Effector CD4-positive, alpha-beta T cell (primary cell): ENCODE data around the gene SDCBP2.
"Not testable (repeated sequence)": the region's sequence is repeated elsewhere in the genome, so short reads cannot be mapped to it uniquely, and the experiment has no call there.

Experiments
- DNase-seq: peaks from one replicate; pipeline ENCODE4 v3.0.0-alpha.2; 2020

The SDCBP2 gene

DNA sequence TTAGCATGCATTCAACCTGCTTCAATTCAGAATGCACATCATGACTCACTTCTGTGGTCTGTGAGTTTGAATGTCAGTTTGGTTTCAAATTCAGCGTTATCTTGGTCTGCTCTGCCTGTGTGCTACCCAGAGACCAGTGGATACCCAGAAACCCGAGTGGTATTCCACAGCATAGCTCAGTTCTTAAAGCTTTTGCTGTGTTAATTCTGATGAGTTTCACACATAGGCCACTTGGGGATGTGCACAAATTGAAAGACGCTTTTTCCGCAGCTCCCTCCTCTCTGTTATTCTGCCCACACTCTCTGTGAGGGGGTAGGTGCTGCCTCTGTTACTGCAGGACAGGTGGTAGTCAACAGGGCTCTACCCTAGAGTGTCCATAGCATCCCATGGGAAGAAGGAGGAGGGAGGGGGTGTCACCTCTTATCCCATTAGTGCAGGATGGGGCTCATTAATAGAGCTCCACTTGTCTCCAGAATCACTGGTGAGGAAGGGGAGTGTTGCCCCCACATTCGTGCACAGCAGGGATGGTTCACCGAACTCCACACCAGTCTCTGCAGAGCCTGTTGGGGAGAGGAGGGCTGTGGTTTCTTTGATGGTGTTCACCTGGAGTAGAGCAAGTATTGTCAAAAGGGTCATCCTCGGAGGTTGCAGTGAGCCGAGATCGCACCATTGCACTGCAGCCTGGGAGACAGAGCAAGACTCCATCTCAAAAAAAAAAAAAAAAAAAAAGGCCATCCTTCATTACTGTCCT is 29.2 kb upstream of the SDCBP2 start:
- DNase-seq = no peak

DNA sequence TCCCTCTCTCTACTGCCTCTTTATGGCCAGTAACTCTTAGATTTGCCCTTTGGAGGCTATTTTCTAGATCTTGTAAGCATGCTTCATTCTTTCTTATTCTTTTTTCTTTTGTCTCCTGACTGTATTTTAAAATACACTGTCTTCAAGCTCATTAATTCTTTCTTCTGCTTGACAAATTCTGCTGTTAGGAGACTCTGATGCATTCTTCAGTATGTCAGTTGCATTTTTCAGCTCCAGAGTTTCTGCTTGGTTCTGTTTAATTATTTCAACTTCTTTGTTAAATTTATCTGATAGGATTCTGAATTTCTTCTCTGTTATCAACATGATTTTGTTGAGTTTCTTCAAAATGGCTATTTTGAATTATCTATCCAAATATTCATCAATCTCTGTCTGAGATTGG is 25.0 kb upstream of the SDCBP2 start:
- DNase-seq = no peak

DNA sequence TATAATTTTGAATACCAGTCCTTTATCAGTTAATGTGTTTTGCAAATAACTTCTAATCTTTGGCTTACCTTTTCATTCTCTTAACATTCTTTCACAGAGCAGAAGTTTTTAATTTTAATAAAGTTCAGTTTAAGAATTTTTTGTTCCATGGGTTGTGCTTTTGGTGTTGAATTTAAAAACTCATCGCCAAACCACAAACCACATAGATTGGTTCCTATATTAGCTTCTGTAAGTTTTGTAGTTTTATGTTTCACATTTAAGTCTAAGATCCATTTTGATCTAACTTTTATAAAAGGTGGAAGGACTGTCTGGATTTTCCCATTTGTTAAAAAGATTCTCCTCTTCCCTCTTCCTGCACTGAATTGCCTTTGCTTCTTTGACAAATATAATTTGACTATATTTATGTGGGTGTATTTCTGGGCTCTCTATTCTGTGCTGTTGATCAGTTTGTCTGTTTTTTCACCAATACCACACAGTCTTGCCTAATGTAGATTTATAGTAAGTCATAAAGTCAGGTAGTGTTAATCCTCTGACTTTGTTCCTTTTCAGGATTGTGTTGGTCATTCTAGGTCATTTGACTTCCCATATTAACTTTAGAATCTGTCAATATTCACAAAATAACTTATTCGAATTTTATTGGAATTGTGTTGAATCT is 17.5 kb upstream of the SDCBP2 start:
- DNase-seq = no peak

DNA sequence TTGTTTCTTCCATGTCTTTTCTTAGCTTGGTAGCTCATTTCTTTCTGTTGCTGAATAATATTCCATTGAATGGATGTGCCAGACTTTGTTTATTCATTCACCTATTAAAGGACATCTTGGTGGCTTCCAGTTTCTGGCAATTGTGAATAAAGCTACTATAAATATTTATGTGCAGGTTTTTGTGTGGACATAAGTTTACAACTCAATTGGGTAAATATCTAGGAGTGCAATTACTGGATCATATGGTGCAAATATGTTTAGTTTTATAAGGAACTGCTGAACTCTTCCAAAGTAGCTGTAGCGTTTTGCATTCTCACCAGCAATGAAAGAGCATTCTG is 16.8 kb upstream of the SDCBP2 start:
- no peak for DNase-seq

DNA sequence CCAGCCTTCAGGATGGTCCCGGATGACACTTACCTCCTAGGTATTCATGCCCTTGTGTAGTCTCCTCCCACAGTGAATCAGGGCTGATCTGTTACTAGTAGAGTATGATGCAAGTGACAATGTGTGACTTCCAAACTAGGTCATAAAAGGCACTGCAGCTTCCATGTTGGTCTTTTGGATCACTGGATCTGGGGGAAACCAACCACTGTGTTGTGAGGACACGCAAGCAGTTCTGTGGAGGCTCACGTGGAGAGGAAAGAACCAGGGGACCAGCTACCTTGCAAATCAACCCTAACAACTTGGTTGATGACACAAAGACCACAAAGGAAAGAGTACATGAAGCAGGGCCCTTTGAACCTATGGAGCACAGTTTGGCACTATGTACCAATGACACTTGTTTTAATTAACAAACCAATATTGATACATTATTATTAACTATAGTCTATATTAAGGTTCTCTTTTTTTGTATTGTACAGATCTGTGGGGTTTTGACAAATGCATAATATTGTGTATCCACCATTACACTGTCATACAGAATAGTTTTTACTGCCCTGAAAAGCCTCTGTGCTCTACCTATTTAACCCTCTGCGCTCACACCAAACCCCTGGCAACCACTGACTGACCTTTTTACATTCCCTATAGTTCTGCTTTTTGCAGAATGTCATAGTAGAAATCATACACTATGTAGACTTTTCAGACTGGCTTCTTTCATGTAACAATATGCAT is 16.3 kb upstream of the SDCBP2 start:
- no peak for DNase-seq

DNA sequence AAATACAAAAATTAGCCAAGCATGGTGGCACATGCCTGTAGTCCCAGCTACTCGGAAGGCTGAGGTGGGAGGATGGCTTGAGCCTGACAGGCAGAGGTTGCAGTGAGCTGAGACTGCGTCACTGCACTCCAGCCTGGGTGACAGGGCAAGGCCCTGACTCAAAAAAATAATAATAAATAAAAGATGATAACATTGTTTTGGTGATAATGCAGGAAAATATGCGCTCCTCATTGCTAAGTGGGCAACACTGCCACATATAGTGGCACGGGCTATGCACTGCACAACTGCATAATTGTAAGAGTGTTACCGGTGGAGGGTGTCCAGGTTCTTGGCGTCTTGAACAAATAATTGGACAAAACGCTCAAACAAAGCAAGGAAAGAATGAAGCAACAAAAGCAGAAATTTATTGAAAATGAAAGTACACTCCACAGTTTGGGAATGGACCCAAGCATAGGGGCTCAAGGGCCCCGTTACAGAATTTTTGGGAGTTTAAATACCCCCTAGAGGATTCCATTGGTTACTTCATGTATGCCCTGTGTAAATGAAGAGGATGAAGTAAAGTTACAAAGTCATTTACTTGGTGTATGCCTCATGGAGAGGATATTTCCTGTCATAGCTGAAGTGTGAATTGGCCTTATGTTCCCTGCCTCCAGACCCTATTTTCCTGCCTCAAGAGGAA is 14.6 kb upstream of the SDCBP2 start:
- not testable (repeated sequence) for DNase-seq

DNA sequence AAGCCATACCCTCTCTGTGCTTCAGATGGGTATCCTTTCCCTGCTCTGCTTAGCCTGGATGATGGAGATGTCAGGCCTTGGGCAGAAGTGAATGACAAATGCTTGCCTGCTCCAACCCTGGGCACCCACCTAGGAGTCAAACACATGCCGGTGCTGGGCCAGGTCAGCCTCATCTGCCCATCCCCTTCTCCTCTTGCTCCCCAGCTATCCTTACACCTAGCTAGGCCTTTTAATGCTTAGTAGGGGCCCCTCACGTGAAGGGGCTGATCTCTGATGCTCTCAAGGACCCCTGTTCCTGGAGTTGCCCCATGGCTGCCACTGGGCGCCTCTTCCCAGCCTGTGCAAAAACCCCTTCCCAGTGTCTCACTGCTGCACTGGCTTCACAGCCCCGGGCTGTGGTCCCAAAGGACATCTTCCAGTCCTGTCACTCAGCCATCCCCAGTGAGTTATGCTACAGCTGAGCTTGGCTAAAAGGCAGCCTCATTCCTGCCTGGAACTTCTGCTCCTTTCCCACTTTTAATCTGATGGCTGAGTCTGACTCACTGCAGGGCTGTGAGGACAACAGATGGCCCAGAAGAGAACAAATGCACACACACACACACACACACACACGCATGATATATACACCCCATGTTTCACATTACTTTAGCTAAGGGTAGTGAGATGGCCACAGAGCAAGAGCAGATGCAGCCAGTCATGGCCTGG is 12.8 kb upstream of the SDCBP2 start:
- DNase-seq = no peak

DNA sequence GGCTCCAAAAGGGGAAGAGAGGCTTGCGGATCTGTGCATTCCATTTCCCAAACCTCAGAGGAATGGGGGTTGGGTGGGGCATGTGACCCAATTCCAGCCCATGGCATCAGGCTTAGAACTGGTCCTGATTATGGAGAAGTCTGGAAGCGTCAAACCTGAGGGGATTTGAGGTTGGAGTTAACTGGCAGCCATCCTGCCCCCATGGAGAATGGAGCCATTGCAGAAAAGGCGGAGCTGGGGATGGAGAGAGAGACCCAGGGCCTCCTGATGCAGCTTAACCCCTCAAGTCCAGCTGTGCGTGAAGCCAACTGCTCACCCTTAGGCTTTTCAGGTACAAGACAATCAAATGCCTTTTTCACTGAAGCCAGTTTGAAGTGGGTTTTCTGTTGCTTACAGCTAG is 9.9 kb upstream of the SDCBP2 start:
- no peak for DNase-seq

DNA sequence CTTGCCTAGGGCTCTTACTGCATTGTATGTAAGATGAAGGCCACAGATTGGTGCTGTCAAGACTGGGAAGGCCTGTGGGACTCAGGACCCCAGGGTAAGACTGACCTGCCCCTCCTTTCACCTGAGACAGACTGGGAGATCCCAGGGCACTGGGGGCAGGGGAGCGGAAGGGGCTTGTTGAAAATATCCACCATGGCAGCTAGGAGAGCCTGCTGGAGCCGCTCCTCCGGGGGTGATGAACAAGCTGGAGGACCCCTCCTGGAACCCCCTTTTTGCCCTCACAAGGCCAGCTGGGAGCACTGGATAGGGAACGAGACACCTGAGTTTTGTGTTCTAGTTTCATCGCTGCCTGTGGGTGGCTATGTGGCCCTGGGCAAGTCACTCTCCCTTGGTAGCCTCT is 9.2 kb upstream of the SDCBP2 start:
- no peak for DNase-seq

DNA sequence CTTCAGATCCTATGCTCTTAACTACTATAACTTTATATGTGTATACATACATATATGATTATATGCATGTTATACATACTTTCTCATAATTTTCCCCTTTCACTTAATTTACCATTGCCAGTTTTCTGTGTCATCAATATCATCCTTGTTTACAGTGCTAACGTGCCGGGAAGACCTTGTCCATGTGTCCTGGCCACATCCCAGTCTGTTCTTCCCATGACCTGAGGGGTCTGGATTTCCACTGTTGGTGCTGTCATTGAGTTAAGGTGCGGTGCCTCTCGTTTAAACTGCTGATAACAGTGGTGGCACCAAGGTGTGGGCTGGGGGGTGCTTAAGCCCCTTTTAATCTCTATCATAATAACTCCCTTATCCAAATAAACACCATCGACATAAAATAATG is 8.5 kb upstream of the SDCBP2 start:
- no peak for DNase-seq

DNA sequence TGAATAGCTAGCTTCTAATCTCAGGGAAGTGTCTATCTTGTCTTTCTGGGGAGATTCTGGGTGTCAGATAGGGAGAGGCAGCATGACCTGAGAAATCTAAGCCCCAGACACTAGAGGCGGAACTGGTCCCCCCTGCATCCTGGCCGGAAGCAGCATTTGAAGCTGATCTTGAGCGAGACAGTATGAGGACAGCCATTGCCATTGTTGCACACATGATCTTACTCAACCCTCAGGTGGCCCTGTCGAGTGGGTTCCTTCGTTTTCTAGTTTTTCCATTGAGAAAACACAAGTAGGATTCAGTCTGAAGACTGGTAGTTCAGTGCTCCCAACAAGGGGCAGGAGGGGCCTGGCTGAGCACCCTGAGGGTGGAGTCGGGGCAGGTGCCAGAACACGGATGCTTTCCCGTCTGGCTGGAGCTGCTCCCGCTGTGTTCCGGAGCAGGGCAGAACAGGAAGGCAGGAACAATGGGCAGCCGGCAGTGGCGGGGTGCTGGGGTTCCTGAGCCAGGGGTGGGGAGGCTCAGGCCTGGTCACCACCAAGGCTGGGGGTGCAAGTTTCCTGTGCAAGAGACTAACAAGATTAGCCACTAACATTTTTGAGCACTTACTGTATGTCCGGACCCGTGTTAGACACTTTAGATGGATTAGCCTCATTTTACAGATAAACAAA is 7.9 kb upstream of the SDCBP2 start:
- DNase-seq = no peak

DNA sequence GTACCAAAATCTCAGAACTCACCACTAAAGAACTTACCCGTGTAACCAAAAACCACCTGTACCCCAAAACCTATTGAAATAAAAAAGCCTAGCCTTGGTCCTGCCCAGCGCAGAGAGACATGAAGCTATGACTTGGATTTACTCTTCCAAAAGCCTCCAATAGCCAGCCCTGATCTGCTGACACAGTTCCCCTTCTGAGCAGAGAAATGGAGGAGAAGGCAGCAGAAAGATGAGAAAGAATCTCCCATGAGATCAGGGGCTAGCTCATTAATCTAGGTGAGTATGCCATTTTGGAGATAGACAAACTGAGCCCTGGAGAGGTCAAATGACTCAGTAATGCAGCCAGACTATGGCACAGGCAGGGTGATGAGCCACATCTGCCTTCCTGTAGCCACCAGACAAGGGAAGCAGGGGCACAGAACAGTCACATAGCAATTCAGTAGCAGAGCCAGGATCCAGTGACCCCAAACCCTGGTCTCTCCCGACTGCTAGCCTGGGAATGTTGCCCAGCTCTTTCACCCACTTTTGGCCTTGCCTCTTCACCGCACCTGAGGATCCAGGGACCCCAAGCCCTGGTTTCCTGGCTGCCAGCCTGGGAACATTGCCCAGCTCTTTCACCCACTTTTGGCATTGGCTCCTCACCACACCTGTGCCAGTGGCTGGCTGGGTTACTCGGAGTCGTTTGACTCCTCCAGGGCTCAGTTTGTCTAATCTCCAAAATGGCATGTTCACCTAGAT is 7.2 kb upstream of the SDCBP2 start:
- DNase-seq = no peak

DNA sequence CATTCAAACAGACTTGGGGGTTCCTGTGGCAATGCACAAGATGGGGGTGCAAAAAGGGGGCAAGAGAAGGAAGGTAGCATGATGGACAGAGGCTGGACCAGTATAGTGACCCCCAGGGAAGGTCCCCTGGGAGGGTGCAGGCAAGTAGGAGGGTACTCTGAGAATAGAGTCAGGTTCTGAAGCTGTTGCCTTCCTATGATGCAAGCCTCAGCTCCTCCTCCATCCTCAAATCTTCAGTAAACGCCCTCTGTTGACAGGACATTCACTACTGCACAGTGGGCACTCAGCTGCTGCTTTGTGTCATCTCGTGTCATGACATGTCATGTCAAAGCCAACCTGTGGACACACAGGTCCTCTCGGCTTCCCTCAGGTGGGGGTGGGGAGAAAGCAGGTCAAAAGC is 5.8 kb upstream of the SDCBP2 start:
- no peak for DNase-seq

DNA sequence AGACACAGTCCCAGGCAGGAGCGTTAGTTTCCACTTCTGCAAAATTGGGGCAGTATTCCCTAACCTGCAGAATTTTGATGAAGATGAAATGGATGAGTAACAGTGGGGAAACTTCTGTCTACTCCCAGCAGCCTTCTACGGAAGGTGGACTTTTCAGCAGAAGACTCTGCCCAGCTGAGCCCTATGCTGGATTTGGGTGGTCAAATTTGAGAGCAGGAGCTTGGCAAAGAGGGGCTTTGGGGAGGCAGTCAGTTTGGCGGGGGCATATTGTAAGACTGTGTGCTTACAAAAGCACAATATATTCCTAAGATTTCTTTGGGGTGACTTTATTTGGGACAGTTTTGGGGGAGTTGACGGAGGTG is 5.4 kb upstream of the SDCBP2 start:
- DNase-seq = no peak

DNA sequence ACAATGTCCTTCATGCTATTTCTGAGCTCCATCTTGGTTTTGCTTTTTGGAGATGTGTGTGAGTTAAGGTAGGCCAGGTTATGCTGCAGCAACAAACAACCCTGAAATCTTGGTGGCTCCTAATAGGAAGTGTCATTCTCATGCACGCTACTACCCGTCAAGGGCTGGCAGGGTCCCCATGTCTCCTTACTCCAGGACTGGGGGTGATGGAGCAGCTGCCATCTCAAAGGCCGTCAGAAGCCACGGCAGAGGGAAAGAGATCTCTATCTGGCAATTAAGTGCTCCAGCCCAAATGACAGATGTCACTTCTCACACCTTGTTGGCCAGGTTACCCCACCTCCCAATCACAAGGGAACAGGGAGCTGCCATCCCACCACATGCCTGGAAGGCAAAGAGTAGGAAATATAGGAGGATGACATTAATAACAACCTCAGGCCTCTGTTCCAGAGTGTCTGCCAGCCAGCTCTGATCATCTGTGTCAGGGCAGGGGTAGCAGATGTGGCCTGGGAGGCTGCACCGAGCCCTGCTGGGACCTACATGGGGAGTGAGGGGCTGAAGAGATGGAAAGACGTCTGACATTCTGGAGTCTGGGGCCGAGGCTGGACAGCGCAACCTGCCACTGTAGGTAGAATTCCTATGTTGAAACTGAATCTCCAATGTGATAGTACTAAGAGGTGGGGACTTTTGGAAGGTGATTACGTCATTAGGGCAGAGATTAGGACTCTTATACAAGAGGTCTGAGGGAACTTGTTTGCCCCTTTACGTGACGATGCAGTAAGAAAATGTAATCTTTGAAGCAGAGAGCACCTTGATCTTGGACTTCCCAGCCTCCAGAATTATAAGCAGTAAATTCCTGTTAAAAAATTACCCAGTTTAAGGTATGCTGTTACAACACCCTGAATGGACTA is 4.8 kb upstream of the SDCBP2 start:
- DNase-seq = no peak

DNA sequence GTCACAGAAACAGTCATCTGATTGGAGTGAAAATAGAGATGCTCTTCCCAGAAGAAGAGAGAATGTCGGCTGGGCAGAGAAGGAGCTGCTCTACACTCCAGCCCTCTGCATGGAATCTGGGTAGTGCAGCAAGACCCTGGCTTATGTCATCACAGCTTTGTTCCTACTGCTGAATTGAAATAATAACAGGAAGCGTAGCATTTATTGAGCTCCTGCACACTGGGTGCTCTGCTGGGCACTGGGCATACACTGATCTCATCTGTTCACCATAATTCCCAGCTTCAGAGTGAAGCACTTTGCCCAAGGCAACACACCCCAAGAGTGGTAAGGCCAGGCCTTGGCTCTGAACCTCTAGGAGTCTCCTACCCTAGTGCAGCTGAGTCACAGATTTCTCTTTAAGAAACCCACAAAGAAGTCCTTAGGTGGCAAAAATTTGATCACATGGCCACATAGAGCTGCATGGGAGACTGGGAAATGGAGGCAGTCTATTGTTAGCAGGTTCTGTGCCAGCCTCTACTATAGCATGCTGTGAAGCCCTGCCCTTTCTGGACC is 3.9 kb upstream of the SDCBP2 start:
- DNase-seq = no peak

DNA sequence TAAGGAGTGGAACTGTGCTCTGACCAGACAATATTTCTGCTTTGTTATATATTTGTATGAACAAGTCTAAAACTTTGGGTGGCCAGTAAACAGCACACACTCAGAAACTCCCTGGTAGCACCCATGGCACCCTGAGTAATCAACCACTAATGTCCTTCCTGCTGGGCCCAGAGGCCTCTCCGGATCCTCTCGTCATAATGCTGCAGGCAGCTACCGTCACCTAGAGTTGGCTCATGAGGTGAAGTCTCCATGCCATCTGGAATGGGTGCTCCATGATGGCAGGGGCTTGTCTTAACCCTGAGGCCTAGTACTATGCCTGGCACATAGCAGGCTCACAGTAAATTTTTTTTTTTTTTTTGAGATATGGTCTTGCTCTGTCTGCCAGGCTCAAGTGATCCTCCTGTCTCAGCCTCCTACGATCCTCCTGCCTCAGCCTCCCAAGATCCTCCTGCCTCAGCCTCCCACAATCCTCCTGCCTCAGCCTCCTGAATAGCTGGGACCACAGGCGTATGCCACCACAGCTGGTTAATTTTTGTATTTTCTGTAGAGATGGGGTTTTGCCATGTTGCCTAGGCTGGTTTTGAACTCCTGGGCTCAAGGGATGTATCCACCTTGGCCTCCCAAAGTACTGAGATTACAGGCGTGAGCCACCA is 3.0 kb upstream of the SDCBP2 start:
- DNase-seq = no peak

DNA sequence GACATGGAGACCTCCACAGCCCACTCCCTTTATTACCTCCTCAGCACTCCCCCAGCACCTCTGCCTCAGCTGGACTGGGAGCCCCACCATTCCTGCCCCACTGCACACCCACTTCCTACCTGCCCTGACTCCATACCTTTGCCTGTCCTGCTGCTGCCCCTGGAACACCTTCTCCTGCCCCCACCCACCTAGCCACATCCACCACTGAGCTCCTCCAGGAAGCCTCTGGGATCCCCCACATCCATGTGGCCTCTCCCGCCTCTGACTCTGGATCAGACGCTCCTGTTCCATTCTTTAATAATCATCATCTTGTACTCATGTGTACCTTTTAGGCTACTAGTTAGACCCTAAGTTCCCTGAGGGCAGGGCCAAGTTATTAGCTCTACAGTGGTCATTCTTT is 2.2 kb upstream of the SDCBP2 start:
- no peak for DNase-seq

DNA sequence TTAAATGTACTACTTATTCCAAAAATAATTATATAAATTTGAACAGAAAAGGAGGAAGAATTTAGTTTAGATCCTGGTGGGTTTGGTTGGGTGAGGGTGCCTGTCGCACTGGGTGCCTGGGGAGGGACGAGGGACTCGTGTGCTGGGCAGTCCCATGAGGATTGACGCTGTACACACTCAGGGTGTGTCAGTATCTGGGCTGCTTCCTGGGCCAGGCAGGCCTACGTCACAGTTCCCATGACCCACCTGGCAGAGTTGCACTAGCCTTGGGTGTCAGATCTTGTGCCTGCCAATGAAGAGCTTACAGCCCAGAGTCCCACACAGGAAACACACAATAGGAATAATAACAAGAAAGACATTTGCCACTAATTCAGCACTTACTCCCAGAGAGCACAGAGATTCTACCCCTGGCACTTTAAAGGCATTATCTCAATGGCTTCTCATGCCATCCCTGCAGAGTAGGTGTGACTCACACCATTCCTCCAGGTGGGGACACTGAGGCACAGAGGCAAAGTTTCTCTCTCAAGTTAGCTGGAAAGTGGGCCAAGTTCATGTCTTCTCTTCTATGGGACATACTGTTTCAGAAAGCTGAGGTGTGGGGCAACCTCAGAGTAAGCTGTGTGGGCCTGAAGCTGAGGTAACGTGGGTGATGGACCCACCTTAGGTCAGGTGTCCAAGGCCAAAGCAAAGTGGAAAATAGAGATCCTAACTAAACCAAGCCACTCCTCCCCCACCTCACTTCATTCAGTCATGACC is 1.3 kb upstream of the SDCBP2 start:
- no peak for DNase-seq
